H1 (cell line): ENCODE measurements around the gene PRRT1. TPM values are rescaled to one million over a fixed set of nuclear protein-coding genes. Genes with fewer than 3 reads are reported as not detected.

Experiments
- BACH1 ChIP-seq: IDR thresholded peaks from 2 replicates; pipeline ENCODE4 v1.6.1; 2012; ENCODE audit warnings: low read length, improper control_type of control experiment
- CBX5 ChIP-seq: fragments of 300-800, 300-1000 bp; sonication (generic); IDR thresholded peaks from 2 replicates; pipeline ENCODE4 v1.7.1; 2016; ENCODE audit warnings: antibody characterized with exemption, low read length, low read depth
- polyA plus RNA-seq, 7 experiments: library from polyadenylated mRNA; depleted of rRNA in 3 of 7; stranded (reverse) in 5 of 7; unstranded in 2 of 7; fragments of >200 nt in 5 of 7; fragments of 200-250 nt in 2 of 7; gene quantifications; 1 replicate in 5 of 7; 2 replicates in 1 of 7; 4 replicates in 1 of 7; pipeline versions ENCODE4 v1.2.1 to v1.2.3, GENCODE V29; 2011 to 2013; ENCODE audit warnings: missing spikeins in 2 of 7, mixed read lengths in 2 of 7
- total RNA-seq: library from RNA; stranded (reverse); fragmentation: NEBNext Ultra II Directional; extraction: Animal tissue kit (Norgen Biotek cat#: 25700); gene quantifications from 2 replicates; pipeline ENCODE4 v1.2.1, GENCODE V29; 2021

PRRT1 gene
- total and polyA plus RNA-seq, 2 of the 8 experiments (the other 6 are each of a cell fraction or from before 2014, with no cell fraction given) = 0.71 to 2.8 TPM

- no peak for TF ChIP-seq BACH1
- TF ChIP-seq CBX5 = no peak
Observed at GRCh38 chr6:32189069-32189741, 37.5 kb upstream of the PRRT1 start (continued).
